ELR (cell line): ENCODE results near the gene RERE.

Source experiments
- DNase-seq: peaks from one replicate; pipeline ENCODE4 v3.0.0-alpha.2; 2015; ENCODE audit warnings: low read depth

RERE gene

DNA sequence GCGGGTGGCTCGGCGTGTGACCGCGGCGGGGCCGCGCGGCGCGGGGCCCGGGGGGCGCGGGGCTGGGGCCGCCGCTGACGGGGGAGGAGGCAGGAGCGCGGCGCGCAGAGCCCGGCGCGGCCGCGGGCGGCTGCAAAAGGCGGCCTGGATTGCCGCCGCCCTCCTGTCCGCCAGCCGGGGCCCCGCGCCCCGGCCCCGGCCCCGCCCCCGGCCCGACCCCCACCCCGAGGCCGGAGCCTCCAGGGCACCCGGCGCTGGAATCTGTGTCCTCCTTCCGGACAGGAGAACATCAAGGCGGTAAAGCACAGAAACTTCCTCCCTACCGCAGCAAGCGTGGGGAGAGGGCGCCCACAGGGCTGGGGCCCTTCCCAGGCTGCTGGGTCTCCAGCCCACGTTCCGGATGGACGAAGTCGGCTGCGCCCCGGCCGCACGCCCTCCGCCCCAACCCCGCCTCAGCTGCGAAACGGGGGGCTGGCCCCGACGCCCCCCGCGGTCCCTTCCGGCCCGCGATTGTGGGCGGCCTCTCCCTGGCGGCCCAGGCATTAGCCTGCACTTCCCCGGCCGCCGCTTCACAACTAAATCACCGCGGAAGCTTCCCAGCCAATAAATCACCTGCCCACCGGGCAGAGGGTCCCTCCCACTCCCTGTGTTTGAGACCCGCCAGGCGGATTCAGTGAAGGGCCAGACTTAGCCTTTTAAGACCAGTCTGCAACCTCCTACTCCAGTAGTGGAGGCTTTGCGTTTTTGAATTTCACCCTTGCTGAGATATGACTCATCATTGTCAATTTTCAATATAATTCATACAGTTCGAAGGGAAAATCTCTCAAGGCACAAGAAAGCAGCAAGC is 393.5 kb downstream of the RERE start:
- DNase-seq = peak; percentile 73

DNA sequence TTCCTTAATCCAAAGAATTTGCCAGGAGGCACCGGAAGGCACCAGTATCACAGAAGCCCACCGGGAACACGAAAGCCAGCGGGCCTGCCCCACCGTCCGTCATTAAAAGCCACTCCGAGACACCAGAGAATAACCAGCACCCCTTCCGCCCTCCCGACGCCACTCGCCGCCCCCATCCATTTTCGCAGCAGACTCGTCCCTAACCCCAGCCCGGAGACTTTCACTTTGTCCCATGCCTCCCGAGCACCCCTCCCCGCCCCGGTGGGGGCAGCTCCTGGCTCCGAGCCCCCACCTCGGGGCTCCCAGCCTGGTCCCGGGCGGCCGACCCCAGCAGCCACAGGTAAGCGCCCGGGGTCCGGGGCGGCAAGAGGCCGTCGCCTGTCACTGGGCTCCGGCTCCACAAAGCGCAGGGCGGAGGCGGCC is 394.2 kb downstream of the RERE start:
- DNase-seq = peak; percentile 40

DNA sequence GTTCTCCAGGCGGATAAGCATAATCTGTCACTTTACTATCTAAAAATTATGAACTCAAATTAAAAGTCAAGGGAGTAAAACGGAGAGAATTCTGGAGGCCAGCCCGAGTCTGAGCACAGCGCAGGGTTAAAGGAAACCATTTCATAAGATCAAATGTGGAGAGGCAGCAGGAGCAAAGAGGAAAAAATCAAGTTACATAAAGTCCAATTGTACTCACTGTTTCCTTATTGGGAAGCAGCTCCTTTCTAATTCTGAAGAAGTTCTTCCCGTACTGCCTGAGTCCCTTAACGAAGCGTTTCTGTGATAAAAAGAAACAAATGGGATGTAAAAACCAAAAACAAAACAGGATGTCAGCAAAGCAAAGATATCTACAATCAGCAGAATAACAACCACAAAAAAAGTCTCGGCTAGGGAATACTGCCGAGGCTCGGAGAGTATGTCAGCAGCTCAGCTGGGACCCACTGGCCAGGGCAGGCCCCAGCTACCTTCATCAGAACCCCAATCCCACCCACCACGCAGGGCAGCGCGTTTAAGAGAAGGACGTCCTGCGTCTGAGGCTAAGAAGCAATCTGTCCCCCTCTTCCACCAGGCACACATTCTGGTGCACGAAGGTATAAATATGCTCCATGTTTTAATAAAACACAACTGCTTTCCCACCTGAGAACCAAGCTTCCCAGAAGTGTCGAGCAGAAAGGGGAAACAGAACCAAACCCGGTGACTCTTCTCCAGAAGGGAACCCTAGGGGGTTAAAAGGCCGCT is 394.8 kb downstream of the RERE start:
- peak; percentile 47 for DNase-seq

DNA sequence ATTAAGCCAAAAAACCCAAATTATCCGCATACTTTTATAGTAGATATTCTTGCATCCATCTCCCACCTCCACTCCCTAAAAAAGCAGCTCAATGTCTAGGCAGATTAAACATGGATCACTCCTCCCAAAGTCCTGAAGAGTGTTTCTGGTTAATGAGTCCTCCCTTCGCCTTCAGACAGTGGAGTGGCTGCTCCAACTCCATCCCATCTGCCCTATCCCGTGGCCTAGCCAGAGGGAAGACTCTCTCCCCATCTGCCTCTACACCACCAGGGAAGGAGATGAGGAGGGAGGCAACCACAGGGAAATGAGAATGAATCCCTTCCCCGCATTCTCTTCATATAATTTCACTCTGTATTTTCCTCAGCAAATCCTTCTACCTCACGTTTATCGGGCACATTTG is 395.7 kb downstream of the RERE start:
- DNase-seq = peak; percentile 47

DNA sequence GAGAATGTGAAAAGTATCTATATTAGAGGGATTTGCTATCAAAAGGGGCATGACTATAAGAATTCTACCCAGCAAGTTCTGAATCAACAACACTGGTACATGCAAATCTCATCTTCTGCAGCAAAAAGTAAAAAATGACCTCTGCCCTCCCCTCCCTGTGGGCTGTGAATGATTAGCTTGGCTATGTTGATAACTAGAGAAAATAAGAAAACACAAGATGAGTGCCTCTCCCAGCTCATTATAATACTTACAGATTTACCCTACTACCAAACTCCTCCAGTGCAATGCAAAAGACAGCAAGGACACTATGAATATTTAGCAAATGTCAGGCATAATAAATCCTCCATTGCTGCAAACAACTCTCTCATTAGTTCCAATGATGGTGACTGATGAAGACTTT is 397.1 kb downstream of the RERE start:
- DNase-seq = no peak

DNA sequence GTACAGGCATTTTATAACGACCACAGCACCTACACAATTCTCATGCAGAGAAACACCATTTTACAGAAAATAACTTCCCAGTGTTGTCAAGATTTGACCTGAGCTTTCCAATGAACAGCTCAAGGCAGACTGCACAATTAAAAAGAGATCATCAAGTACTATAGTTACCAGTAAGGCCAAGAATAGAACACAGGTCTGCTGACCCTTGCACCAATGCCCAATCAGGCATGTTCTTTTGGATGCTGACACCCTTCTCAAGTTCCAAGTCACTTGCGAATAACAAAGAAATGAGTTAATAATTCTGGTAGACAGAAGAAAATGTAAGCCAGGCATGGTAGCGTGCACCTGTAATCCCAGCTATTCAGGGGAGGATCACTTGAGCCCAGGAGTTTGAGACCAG is 397.6 kb downstream of the RERE start:
- DNase-seq = no peak

DNA sequence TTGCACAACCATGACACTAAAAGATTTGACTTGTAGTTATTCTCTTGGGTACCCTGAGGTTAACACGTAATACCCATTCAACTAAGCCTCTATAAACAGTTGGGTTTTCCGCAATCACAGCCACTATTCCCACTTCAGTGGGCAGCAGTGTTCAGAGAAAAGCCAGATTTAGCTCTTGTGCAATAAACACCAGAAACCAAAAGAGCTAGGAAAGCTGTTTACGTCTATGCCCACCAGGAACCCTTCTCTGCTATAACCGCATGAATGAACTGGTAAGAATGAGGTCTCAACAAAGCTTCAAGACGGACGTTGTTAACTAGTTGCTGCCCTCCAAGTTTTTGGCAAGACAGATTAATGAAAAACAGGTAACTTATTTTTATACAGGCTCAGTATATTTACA is 398.3 kb downstream of the RERE start:
- no peak for DNase-seq

DNA sequence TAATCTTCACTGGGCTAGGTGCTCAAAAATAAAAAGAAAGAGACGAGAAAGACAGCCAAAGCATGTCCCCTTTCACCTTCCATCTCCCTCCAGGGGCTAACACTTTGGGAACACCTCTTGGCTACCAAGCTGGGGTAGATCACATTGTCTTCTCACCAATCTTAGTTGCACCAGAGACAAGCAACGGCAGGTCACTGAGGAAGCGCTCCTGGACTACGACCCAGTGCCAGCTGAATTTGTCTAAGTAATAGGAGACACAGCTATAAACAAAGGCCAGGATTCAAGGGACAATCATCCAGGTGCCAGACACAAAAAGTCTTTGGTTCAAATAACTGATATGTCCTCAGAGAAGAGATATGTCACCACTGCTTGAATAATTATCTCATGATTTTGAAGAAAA is 399.1 kb downstream of the RERE start:
- DNase-seq = no peak

DNA sequence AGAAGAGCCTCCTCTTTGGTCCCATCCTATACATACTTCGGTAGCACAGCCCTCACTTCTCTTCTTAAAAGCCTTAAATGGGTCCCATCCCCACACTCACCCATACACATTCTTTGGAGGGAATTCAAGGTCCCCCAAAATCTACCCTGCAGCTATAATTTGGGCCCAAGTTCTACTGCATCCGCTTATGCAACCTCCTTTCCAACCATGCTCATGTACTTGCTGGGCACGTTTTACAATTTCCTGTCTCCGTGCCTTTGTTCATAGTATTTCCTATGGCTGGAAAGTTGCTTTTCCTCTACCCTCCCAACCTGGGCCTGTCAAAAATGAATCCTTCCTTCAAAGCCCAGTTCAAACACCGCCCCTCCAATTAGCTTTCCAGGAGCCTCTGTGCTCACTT is 399.8 kb downstream of the RERE start:
- no peak for DNase-seq

DNA sequence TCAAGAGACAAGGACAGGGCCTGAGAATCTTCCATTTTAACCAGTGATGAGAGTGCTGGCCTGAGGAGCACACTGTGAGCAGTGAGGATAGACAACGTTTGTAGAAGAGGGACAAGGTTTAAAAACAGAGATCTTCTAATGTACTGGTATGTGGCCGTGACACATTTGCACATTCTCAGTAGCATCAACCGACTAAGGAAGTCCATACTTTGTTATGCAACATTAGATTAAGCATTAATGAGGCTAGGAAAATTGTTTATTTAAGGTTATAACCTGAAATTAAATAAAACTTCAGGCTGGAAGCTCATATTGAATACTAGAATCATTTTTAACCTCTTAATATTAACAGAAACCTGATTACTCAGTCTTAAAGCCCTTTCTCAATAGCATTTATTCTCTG is 400.6 kb downstream of the RERE start:
- no peak for DNase-seq

DNA sequence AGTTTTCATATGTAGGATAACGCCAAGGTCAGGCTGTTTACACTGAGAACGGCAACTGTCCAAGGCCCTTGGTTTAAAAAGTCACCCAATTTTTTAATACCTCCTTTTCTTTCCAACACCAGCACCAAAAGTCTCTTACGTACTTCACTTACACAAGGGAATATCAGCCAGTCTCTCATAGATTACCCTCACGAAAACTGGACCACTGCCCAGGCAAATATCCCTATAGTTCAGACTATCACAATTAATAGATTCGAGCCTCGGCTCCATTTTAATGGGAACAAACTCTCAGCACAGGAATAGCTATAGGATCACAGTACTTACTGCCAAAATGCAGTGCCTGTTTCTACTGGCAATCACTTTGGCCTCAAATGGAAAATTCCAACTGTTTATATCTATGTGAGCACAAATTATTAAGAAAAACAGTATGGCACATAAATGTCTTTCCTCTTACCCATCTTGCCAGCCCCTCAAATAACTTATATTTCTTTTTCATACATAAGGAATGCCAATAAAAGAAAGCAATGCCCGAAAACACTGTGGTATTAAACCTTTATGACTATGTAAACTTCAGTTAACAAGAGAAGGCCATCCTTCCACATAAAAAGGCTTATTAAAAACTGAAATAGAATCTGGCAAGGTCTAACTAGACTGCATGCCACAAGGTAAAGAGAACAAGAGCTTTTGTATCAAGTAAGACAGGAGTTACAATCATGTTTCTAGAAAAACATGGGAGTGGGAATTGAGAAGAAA is 401.7 kb downstream of the RERE start:
- DNase-seq = no peak

DNA sequence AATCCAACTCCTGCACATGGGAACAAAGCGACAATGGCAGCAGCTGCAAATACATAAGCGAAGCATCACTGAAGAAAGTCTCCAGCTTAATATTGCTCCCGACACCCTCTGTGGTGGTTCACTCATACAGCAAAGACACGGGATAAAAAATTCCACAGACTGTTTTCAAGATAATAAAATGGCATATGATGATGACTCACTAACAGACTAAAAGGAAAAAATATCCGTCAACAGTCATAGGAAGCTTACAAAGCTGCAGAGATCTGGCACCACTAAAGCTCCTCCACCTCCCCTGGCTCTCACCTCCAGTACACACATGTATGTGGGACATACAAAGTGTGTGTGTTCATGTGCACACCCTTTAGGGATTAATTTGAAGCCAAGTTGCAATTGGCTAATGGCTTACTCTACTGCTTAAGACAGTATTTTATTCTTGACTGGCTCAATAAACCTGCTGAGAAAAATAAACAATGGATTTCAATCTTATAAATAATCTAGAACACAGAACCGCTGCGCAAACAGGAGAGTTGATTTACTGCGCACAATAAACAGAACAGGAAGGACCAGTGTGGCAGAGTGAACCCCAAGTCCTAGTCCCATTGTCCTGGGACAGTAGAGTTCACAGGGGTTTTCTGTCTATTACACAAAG is 405.1 kb downstream of the RERE start:
- DNase-seq = peak; percentile 89

DNA sequence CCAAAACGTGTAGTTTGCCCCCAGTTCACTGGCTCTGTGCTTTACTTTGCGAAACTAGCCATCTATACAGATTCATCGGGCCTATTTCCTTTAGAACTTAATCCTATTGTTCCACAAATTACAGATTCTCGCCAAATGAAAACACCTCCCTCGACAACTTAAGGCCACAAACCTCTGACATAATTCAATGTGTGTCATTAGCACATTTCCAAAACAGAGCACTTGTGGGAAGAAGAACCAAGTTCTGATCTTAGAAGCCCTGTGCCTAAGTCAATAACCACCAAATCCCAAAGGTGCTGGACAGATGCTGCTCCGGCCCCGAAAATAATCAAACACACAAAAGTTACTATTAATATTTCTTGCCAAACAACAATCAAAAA is 405.6 kb downstream of the RERE start:
- no peak for DNase-seq

DNA sequence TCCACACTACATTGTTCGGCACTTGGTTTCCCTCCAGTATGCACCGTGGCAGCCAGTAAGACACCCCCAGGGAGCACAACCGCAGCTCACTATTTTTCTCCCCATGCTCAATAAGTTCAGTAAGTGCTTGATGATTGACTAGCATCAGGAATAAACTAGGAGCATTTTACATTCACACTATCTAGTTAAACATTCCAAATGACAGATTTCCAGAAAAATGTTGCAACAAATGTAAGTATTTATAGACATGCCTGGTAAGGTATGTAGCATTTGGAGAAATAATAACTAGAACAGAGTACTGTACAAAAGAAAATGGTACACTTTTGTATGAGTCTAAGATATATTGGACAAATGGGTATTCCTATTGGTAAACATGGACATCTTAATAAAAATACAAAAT is 406.6 kb downstream of the RERE start:
- no peak for DNase-seq

DNA sequence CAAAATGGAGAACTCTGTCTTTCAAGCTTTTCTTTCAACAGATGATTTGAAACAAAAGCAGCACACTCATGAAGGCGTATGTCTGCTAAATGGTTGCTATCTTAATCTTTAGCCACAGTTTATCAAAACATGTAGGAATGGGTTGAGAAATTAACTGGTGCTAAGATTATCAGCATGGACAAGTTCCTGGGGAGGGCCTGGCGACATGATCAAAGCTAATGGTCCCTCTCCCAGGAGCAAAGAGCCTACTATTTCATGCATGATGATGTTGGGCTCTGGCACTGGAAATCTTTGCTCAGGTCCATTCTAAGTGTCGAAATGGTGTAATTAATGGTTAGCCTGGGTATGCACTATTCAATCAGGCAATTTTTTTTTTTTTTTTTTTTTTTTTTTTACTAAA is 407.8 kb downstream of the RERE start:
- DNase-seq = no peak

DNA sequence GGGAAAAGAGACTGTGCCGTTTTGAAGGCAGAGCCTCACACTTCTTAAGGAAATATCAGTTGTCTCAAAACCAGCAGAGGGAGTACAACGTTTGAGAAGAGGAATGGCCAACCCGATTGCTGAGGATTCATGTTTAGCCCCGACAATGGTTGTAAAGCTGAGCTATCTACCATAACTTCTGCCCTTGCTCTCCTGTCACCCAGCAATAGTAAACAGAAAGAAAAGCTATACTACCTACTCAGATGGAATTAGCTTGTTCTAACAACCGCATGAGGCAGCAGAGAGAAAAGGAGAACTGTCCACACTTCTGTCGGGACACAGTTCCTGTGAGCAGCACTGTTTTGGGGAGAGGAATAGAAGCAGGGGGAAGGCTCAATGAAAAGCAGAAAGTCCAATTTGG is 408.3 kb downstream of the RERE start:
- DNase-seq = peak; percentile 38

DNA sequence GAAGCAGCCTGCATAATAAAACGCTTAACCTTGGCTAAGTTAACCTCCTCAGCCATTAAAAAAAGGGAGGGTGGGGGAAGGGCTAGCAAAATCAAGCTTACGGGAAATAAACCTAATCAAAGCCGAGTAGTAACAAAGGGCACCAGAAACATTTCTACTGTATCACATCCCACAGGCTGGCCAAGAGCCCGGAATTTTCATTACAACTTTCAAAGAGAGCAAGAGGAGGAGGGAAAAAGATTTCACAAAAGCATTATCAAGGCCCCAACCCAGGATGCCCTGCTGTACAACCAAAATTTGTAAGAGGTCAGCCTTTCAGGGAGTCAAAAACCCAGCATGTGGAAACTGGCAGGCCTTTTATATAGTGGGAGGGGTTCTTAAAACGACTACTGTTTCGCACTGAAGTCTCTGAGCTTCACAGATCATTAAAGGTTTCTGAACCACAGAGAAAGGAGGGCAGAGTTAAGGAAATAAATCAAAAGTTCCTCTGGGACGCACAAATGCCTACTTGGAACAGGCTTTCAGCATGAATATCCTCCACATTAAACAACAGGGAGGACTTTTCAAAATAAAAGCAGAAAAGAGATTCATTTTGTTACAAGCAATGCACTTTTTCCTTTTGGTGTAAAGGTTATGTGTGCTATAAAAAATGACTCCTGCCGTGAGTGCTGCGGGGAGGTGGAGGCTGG is 409.1 kb downstream of the RERE start:
- DNase-seq = no peak

DNA sequence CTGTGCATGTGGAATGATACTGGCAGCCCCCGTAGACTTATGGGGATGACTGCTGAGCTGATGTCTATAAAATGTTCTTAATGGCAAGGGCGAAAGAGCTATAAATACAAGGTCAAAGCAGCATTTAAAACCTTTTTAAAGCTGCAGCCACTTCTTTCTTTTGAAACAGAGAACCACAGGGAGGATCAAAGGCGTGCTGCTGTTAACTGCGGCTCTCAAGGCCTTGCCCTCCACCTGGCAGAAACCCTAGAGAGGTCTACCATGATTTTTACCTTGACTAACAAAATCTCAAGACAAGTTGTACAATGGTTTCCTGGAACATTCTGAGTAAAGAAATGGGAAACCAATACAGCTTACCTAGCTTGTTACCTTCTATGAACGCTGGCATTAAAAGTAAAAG is 409.8 kb downstream of the RERE start:
- no peak for DNase-seq

DNA sequence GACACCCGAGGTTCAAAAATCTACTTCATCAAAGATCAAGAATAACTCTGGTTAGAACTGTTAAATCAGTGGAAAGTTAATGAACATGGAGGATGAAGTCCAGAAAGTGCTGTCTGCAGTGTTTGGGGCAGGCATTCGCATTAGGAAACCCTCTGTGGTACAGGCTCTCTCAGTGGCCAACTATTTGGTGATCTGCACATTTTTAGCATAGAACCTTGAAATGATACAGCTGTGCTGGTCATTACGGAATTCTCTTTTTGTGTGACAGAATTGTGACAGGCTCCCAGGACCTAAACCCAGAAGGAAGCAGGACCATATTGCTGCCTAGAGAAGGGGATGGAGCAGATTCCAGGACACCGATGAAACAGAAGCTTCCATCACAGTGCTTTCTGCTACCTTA is 410.5 kb downstream of the RERE start:
- no peak for DNase-seq

DNA sequence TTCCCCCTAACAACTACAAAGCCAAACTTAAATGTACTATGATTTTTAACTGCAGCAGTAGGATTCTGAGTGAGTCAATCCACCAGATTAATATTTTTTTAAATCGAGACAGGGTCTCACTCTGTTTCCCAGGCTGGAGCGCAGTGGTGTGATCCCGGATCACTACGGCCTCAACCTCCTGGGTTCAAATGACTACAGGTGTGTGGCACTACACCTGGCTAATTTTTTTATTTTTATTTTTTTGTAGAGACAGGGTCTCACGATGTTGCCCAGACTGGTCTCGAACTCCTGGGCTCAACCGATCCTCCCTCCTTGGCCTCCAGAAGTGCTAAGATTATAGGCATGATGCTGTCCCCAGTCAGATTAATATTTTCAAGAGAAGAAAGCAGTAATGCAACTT is 411.4 kb downstream of the RERE start:
- no peak for DNase-seq

DNA sequence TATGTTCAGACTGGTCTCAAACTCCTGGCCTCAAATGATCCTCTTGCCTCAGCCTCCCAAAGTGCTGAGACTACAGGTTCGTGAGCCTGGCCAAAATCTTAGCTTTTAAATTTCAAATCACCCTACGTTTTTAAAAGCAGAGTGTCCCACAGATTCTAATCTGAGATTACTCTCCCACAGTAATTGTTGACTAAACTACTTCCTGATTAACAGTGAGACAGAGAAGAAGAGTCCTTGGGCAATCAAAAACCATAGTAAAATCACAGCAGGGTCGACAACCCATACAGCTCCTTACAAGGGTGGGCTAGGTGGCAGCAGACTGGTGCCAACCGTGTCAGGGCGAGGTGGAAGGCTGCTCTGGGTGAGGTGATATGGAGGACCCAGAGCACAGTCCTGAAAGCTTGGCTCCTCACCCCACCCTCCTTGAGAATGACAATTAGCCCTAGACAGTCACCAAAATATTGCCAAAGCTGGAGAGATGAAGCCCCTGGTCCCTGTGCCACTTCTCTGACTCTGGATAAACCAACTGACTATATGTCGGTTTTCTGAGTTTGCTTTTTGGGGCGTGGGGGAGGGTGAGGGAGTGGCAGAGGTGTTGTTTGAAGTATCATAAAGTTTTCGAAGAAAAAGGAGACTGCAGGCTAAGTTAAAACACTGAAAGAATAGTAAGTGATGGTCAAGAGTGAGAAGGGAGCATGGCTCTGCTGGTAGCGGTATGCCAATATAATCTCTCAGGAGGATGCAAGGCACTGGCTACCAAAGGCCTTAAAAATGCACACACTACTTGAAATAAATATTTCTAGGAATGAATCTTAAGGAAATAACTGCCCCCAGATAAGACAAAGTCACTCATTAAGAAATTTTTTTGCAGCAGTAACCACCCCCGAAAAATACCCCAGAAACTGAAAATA is 412.7 kb downstream of the RERE start:
- DNase-seq = no peak
